ENCODE measurements around the gene SLC3A2. TPM values are rescaled to one million over a fixed set of nuclear protein-coding genes. Genes with fewer than 3 reads are reported as not detected.

SLC3A2 gene
- total and polyA plus RNA-seq, 2 of the 13 experiments (the other 11 are each of a cell fraction or from before 2014, with no cell fraction given), result 213 to 226 TPM

DNA sequence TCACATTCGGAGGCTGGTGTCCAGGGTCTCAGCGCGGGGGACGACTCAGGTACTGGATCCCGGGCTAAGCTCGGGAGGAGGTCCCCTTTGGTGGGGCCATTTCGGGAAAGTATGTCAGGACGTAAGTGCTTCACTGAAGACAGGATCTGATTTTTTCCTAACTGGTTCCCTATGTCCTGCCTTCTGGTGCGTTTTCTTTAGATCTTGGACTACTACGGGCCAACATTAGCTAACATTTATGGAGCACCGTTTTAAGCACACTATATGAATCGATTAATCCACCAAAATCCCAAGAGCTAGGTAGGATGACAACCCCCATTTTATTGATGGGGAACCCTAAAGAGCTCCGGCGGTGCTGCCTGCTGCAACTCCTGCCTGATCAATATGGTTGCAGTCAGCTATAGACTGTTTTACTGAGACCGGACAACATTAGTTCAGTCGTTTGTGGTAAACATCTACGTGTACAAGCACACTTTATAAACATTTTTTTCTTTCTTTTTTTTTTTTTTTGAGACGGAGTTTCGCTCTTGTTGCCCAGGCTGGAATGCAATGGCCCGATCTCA is 24.3 kb upstream of the SLC3A2 start (continued):
- TF ChIP-seq HINFP (CRISPR knock-in tag; IDR thresholded peaks at IDR 0.05; ENCODE audit: low read depth) (no peak), ZNF558 (CRISPR knock-in tag; IDR thresholded peaks at IDR 0.05; ENCODE audit: borderline replicate concordance) (peak; percentile 73; the same call in 1 of the 2 replicates), STAT6 (CRISPR knock-in tag; IDR thresholded peaks at IDR 0.05; ENCODE audit: borderline replicate concordance) (no peak), NFKB2 (CRISPR knock-in tag; IDR thresholded peaks at IDR 0.05; ENCODE audit: borderline replicate concordance) (no peak), GATA4 (IDR thresholded peaks at IDR 0.05; ENCODE audit: borderline replicate concordance, low read depth) (no peak), ZNF709 (CRISPR knock-in tag; IDR thresholded peaks at IDR 0.05) (no peak; the same call in 1 of the 2 replicates), ZKSCAN8 (CRISPR knock-in tag; IDR thresholded peaks at IDR 0.05; ENCODE audit: borderline replicate concordance) (no peak), KLF13 (CRISPR knock-in tag; IDR thresholded peaks at IDR 0.05) (no peak), EZH2 (conservative IDR thresholded peaks at IDR 0.05; ENCODE audit: low read depth, low read length) (no peak), ZBTB10 (CRISPR knock-in tag; IDR thresholded peaks at IDR 0.05; ENCODE audit: borderline replicate concordance) (peak; percentile 13; the same call in 1 of the 2 replicates), ZNF552 (CRISPR knock-in tag; IDR thresholded peaks at IDR 0.05; ENCODE audit: borderline replicate concordance) (no peak), ZSCAN9 (CRISPR knock-in tag; IDR thresholded peaks at IDR 0.05; ENCODE audit: borderline replicate concordance) (no peak), ISL2 (CRISPR knock-in tag; IDR thresholded peaks at IDR 0.05) (no peak), PCBP1 (IDR thresholded peaks at IDR 0.05; ENCODE audit: borderline replicate concordance, low read depth, low read length) (no peak)
- TF ChIP-seq, protein P1, sequence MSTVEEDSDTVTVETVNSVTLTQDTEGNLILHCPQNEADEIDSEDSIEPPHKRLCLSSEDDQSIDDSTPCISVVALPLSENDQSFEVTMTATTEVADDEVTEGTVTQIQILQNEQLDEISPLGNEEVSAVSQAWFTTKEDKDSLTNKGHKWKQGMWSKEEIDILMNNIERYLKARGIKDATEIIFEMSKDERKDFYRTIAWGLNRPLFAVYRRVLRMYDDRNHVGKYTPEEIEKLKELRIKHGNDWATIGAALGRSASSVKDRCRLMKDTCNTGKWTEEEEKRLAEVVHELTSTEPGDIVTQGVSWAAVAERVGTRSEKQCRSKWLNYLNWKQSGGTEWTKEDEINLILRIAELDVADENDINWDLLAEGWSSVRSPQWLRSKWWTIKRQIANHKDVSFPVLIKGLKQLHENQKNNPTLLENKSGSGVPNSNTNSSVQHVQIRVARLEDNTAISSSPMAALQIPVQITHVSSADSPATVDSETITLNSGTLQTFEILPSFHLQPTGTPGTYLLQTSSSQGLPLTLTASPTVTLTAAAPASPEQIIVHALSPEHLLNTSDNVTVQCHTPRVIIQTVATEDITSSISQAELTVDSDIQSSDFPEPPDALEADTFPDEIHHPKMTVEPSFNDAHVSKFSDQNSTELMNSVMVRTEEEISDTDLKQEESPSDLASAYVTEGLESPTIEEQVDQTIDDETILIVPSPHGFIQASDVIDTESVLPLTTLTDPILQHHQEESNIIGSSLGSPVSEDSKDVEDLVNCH (CRISPR knock-in tag; IDR thresholded peaks at IDR 0.05), result no peak
- TF ChIP-seq, protein P2, sequence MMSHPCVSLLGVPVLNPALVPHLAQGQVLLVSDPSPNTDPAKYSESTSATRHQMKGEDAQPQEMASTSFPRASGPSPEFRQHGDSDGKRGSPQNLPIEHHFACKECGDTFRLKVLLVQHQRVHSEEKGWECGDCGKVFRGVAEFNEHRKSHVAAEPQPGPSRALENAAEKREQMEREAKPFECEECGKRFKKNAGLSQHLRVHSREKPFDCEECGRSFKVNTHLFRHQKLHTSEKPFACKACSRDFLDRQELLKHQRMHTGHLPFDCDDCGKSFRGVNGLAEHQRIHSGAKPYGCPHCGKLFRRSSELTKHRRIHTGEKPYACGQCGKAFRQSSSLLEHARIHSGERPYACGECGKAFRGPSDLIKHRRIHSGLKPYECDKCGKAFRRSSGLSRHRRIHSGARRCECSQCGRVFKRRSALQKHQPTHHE (CRISPR knock-in tag; IDR thresholded peaks at IDR 0.05; ENCODE audit: borderline replicate concordance), result no peak
- TF ChIP-seq, protein P3, sequence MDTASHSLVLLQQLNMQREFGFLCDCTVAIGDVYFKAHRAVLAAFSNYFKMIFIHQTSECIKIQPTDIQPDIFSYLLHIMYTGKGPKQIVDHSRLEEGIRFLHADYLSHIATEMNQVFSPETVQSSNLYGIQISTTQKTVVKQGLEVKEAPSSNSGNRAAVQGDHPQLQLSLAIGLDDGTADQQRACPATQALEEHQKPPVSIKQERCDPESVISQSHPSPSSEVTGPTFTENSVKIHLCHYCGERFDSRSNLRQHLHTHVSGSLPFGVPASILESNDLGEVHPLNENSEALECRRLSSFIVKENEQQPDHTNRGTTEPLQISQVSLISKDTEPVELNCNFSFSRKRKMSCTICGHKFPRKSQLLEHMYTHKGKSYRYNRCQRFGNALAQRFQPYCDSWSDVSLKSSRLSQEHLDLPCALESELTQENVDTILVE (CRISPR knock-in tag; IDR thresholded peaks at IDR 0.05), result no peak
